Stomach (tissue), 4 donors: ENCODE data around the gene GRIA4.

ENCODE experiments used
- CTCF ChIP-seq, 7 experiments: fragments of 450-650 bp in 4 of 7; fragments of 200-600 bp in 3 of 7; sonication (generic) in 3 of 7; IDR thresholded peaks; one replicate each; pipeline ENCODE4 v1.5.1; 2016 to 2019; ENCODE audit warnings: antibody characterized with exemption in 7 of 7, control low read depth in 2 of 7, mild to moderate bottlenecking in 1 of 7
- EP300 ChIP-seq: sonication (generic); formaldehyde crosslinking; IDR thresholded peaks from one replicate; pipeline ENCODE4 v1.6.1; 2017; ENCODE audit warnings: antibody characterized with exemption
- POLR2AphosphoS5 ChIP-seq, 3 donors: sonication (generic); formaldehyde crosslinking; IDR thresholded peaks; one replicate each; pipeline ENCODE4 v1.6.1; 2016; ENCODE audit warnings: antibody characterized with exemption in 3 of 3

GRCh38 chr11:105823495-105824033 lies 213.7 kb downstream of the GRIA4 start:
- TF ChIP-seq EP300 (no peak), CTCF (IDR thresholded peaks at IDR 0.05) (no peak), POLR2AphosphoS5 (IDR thresholded peaks at IDR 0.05) (no peak)
